ENCODE results near the gene PPP1R18. TPM values are rescaled to one million over a fixed set of nuclear protein-coding genes. Genes with fewer than 3 reads are reported as not detected.
"Not testable (repeated sequence)": the region's sequence is repeated elsewhere in the genome, so short reads cannot be mapped to it uniquely, and the experiment has no call there.

The PPP1R18 gene
- polyA plus RNA-seq, 1 experiment: 121 TPM

DNA sequence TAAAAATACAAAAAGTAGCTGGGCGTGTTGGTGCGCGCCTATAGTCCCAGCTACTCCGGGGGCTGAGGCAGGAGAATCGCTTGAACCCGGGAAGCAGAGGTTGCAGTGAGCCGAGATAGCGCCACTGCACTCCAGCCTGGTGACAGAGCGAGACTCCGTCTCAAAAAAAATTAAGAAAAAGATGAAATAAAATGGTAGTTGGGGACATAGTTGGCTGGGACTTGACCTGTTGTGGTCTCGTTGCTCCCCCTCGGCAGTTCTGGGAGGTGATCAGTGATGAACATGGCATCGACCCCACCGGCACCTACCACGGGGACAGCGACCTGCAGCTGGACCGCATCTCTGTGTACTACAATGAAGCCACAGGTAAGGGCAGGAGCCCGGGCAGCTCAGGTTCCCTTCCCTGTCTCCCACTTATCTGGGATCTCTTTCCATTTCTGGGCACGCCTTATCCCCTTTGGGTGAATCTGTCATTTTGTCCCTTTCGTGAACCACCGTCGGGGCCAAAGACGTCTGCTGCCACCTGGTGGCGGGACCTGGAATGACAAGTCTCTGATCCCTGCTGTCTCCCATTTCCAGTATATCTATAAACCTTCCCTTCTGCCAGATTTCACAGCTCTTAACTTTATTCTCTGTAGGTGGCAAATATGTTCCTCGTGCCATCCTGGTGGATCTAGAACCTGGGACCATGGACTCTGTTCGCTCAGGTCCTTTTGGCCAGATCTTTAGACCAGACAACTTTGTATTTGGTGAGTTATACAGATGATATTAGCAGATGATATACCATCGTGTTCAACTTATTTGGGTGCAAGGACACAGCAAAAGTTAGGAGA lies 36.1 kb upstream of the PPP1R18 start:
- Histone ChIP-seq H3K36me3 (ENCODE audit: control insufficient read depth, insufficient read depth, low read length) (peaks cover 16% of the 10 kb centered on the region), H3K4me3 (ENCODE audit: low read depth, low read length) (peak overlapping the region; percentile 92), H3K27me3 (ENCODE audit: control insufficient read depth, insufficient read depth, low read length) (no peaks in the 10 kb centered on the region)
- ChIA-PET POLR2A (interaction anchor here (1.6 kb wide), 1 partner anchor 41 kb away, joined by 4 read pairs; no protein-coding TSS in a partner anchor), CTCF (interaction anchor here (0.7 to 20.5 kb wide), 30 partner anchors 9 to 369 kb away, joined by 3 to 387 read pairs (median 4); partner anchors contain the start of genes ATAT1, DDR1, DHX16 and FLOT1)
- no peak for DNase-seq (ENCODE audit: low read depth)
- TF ChIP-seq, protein P1, sequence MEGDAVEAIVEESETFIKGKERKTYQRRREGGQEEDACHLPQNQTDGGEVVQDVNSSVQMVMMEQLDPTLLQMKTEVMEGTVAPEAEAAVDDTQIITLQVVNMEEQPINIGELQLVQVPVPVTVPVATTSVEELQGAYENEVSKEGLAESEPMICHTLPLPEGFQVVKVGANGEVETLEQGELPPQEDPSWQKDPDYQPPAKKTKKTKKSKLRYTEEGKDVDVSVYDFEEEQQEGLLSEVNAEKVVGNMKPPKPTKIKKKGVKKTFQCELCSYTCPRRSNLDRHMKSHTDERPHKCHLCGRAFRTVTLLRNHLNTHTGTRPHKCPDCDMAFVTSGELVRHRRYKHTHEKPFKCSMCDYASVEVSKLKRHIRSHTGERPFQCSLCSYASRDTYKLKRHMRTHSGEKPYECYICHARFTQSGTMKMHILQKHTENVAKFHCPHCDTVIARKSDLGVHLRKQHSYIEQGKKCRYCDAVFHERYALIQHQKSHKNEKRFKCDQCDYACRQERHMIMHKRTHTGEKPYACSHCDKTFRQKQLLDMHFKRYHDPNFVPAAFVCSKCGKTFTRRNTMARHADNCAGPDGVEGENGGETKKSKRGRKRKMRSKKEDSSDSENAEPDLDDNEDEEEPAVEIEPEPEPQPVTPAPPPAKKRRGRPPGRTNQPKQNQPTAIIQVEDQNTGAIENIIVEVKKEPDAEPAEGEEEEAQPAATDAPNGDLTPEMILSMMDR (IDR thresholded peaks at IDR 0.05; ENCODE audit: insufficient read depth, low read depth, low read length): peak; percentile 88

- POLR2A ChIA-PET: interaction anchor here (0.6 to 1.6 kb wide), 2 partner anchors 40 to 106 kb away, joined by 4 to 5 read pairs; no protein-coding TSS in a partner anchor
- H3K27me3 ChIP-seq (ENCODE audit: control insufficient read depth, insufficient read depth, low read length); DNase-seq (ENCODE audit: low read depth): not testable (repeated sequence)
- H3K36me3 ChIP-seq (ENCODE audit: control insufficient read depth, insufficient read depth, low read length): peaks cover 16% of the 10 kb centered on the region
- CTCF ChIA-PET: interaction anchor here (0.7 to 20.5 kb wide), 23 partner anchors 9 to 370 kb away, joined by 3 to 387 read pairs (median 6); partner anchors contain the start of genes DDR1, DHX16, FLOT1 and NRM
- H3K4me3 ChIP-seq (ENCODE audit: low read depth, low read length): peak overlapping the region; percentile 92
Observed at GRCh38 chr6:30722025-30722279, 35.5 kb upstream of the PPP1R18 start.

- no peak for DNase-seq (ENCODE audit: low read depth)
- CTCF ChIA-PET: interaction anchor here (0.7 to 20.5 kb wide), 23 partner anchors 10 to 370 kb away, joined by 3 to 387 read pairs (median 5); partner anchors contain the start of genes DDR1, DHX16, FLOT1 and NRM
- TF ChIP-seq, protein P1 (IDR thresholded peaks at IDR 0.05; ENCODE audit: insufficient read depth, low read depth, low read length): peak; percentile 18; the same call in 1 of the 2 replicates
- Histone ChIP-seq H3K36me3 (ENCODE audit: control insufficient read depth, insufficient read depth, low read length) (peaks cover 16% of the 10 kb centered on the region), H3K4me3 (ENCODE audit: low read depth, low read length) (peak overlapping the region; percentile 92), H3K27me3 (ENCODE audit: control insufficient read depth, insufficient read depth, low read length) (no peaks in the 10 kb centered on the region)
- POLR2A ChIA-PET: interaction anchor here (0.6 to 1.6 kb wide), 2 partner anchors 40 to 105 kb away, joined by 4 to 5 read pairs; no protein-coding TSS in a partner anchor
Observed at GRCh38 chr6:30721198-30722024, 35.0 kb upstream of the PPP1R18 start.

DNA sequence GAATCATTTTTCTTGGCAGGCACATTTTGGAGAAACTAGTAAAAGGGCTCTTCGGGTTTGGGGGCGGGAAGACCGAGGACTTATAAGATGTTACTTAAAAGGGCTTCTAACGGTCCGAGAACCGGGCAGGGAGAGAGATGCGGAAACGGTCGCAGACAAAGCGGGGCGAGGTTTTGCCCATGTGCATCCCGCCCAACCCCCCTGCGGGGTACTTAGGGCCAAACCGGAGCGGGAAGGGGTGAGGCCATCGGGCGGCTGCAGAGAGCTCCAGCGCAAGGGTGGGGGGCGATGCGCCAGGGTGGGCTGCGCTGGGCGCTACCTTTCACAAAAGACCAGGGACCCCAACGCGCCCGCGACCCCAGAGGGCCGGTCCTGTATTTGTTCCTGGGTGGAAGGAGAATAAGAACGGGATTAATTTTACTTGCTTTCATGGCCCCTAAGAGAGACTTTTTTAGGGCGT lies 34.3 kb upstream of the PPP1R18 start:
- Histone ChIP-seq H3K36me3 (ENCODE audit: control insufficient read depth, insufficient read depth, low read length) (peaks cover 14% of the 10 kb centered on the region), H3K4me3 (ENCODE audit: low read depth, low read length) (peak overlapping the region; percentile 92), H3K27me3 (ENCODE audit: control insufficient read depth, insufficient read depth, low read length) (no peaks in the 10 kb centered on the region)
- no peak for DNase-seq (ENCODE audit: low read depth)
- ChIA-PET POLR2A (interaction anchor here (0.6 to 1.6 kb wide), 2 partner anchors 25 to 39 kb away, joined by 4 to 8 read pairs; no protein-coding TSS in a partner anchor), CTCF (interaction anchor here (0.6 to 20.5 kb wide), 7 partner anchors 9 to 162 kb away, joined by 3 to 387 read pairs (median 11); partner anchors contain the start of genes DDR1, DHX16, FLOT1 and NRM)
- TF ChIP-seq, protein P1 (IDR thresholded peaks at IDR 0.05; ENCODE audit: insufficient read depth, low read depth, low read length): no peak; the same call in 1 of the 2 replicates
